ENCODE results near the gene ARRDC1.
A peak's percentile ranks its signal among the peaks of the same experiment; 100 is the strongest.

The ARRDC1 gene

GRCh38 chr9:137578518-137579258, 26.8 kb upstream of the ARRDC1 start, which contains the start of gene DPH7 (continued):
- TF ChIP-seq ZBTB44 (tag by site-specific recombination; IDR thresholded peaks at IDR 0.05) = peak; percentile 81
- TF ChIP-seq ZNF629 (tag by site-specific recombination; IDR thresholded peaks at IDR 0.05) = peak; percentile 57; the same call in 1 of the 2 replicates
- TF ChIP-seq ZNF510 (tag by site-specific recombination; IDR thresholded peaks at IDR 0.05; ENCODE audit: insufficient replicate concordance) = no peak
- peak; percentile 87 for TF ChIP-seq PBX3 (CRISPR knock-in tag; IDR thresholded peaks at IDR 0.05)
- TF ChIP-seq INSM2 (tag by site-specific recombination; IDR thresholded peaks at IDR 0.05) = 0 out of 2 replicates have a peak, but pooled peaks have one; percentile 34
- no peak; the same call in 1 of the 2 replicates for TF ChIP-seq ZBTB6 (tag by site-specific recombination; IDR thresholded peaks at IDR 0.05)
- TF ChIP-seq ZNF76 (tag by site-specific recombination; IDR thresholded peaks at IDR 0.05; ENCODE audit: borderline replicate concordance, low read depth) = peak; percentile 79
- TF ChIP-seq ZSCAN23 (tag by site-specific recombination; IDR thresholded peaks at IDR 0.05) = no peak
- peak; percentile 82 for TF ChIP-seq SCRT2 (tag by site-specific recombination; IDR thresholded peaks at IDR 0.05)
- no peak for TF ChIP-seq ZFP69B (tag by site-specific recombination; IDR thresholded peaks at IDR 0.05)
- no peak for TF ChIP-seq ZNF311 (tag by site-specific recombination; IDR thresholded peaks at IDR 0.05; ENCODE audit: borderline replicate concordance)
- TF ChIP-seq ZNF132 (tag by site-specific recombination; IDR thresholded peaks at IDR 0.05; ENCODE audit: borderline replicate concordance) = no peak
- TF ChIP-seq ZXDB (tag by site-specific recombination; IDR thresholded peaks at IDR 0.05) = peak; percentile 88
- TF ChIP-seq ZNF175 (tag by site-specific recombination; IDR thresholded peaks at IDR 0.05) = no peak
- peak; percentile 95 for TF ChIP-seq ZBTB26 (tag by site-specific recombination; optimal IDR thresholded peaks at IDR 0.05)
- no peak for TF ChIP-seq ZNF266 (tag by site-specific recombination; IDR thresholded peaks at IDR 0.05; ENCODE audit: low read depth)
- peak; percentile 91; the same call in 1 of the 2 replicates for TF ChIP-seq ZSCAN5A (tag by site-specific recombination; IDR thresholded peaks at IDR 0.05)
- TF ChIP-seq ZNF843 (tag by site-specific recombination; IDR thresholded peaks at IDR 0.05) = 0 out of 2 replicates have a peak, but pooled peaks have one; percentile 22
- no peak for TF ChIP-seq GFI1B (tag by site-specific recombination; IDR thresholded peaks at IDR 0.05)
- no peak for TF ChIP-seq ZNF555 (tag by site-specific recombination; conservative IDR thresholded peaks at IDR 0.05)
- no peak for TF ChIP-seq ZBTB1 (tag by site-specific recombination; IDR thresholded peaks at IDR 0.05)
- no peak for TF ChIP-seq ZSCAN4 (tag by site-specific recombination; IDR thresholded peaks at IDR 0.05)
- TF ChIP-seq OVOL3 (tag by site-specific recombination; IDR thresholded peaks at IDR 0.05) = no peak
- TF ChIP-seq ZNF792 (tag by site-specific recombination; IDR thresholded peaks at IDR 0.05) = no peak
- peak; percentile 70 for TF ChIP-seq SP3 (tag by site-specific recombination; IDR thresholded peaks at IDR 0.05)
- TF ChIP-seq ZBTB21 (tag by site-specific recombination; IDR thresholded peaks at IDR 0.05) = peak; percentile 54; the same call in 1 of the 2 replicates
- 0 out of 2 replicates have a peak, but pooled peaks have one; percentile 10 for TF ChIP-seq ZNF146 (tag by site-specific recombination; IDR thresholded peaks at IDR 0.05)
- no peak for TF ChIP-seq ZNF521 (tag by site-specific recombination; IDR thresholded peaks at IDR 0.05)
- no peak for TF ChIP-seq ZNF580 (tag by site-specific recombination; IDR thresholded peaks at IDR 0.05)
- no peak for TF ChIP-seq REPIN1 (tag by site-specific recombination; IDR thresholded peaks at IDR 0.05; ENCODE audit: low read depth)
